H9 (cell line): ENCODE results near the gene CORO1C. TPM values are rescaled to one million over a fixed set of nuclear protein-coding genes. Genes with fewer than 3 reads are reported as not detected.

ENCODE experiments used
- DNase-seq: peaks from one replicate; pipeline ENCODE4 v3.0.0-alpha.2; 2017
- H2AFZ ChIP-seq: one replicate; pipeline ENCODE4 v1.6.1; 2013; ENCODE audit warnings: mild to moderate bottlenecking, low read length, control low read depth, moderate library complexity
- H2AK5ac ChIP-seq: 2 replicates; pipeline ENCODE4 v1.6.1; 2013; ENCODE audit warnings: low read length, control low read depth, mixed read lengths; ENCODE audit not compliant: insufficient read length
- H2BK120ac ChIP-seq: one replicate; pipeline ENCODE4 v1.6.1; 2013; ENCODE audit warnings: low read depth, mild to moderate bottlenecking, low read length, control low read depth, inconsistent platforms; ENCODE audit not compliant: poor library complexity, severe bottlenecking
- H2BK12ac ChIP-seq: 2 replicates; pipeline ENCODE4 v1.6.1; 2013; ENCODE audit warnings: low read length, control low read depth, mixed read lengths, low read depth; ENCODE audit not compliant: insufficient read length
- H2BK15ac ChIP-seq: 2 replicates; pipeline ENCODE4 v1.6.1; 2013; ENCODE audit warnings: low read depth, low read length, control low read depth
- H2BK20ac ChIP-seq: one replicate; pipeline ENCODE4 v1.6.1; 2013; ENCODE audit warnings: low read depth, mild to moderate bottlenecking, low read length, control low read depth, inconsistent platforms; ENCODE audit not compliant: poor library complexity, severe bottlenecking
- H2BK5ac ChIP-seq: 2 replicates; pipeline ENCODE4 v1.6.1; 2013; ENCODE audit warnings: low read length, control low read depth, mixed read lengths; ENCODE audit not compliant: insufficient read length
- H3K14ac ChIP-seq: 2 replicates; pipeline ENCODE4 v1.6.1; 2013; ENCODE audit warnings: low read length, control low read depth; ENCODE audit not compliant: insufficient read depth
- H3K18ac ChIP-seq: 2 replicates; pipeline ENCODE4 v1.6.1; 2013; ENCODE audit warnings: low read depth, mild to moderate bottlenecking, mixed read lengths, low read length, control low read depth; ENCODE audit not compliant: insufficient read length
- H3K23ac ChIP-seq: 2 replicates; pipeline ENCODE4 v1.6.1; 2013; ENCODE audit warnings: low read length, control low read depth, mixed read lengths, low read depth; ENCODE audit not compliant: insufficient read length
- H3K23me2 ChIP-seq: 2 replicates; pipeline ENCODE4 v1.6.1; 2013; ENCODE audit warnings: low read depth, mild to moderate bottlenecking, mixed read lengths, low read length, control low read depth; ENCODE audit not compliant: insufficient read length, poor library complexity, severe bottlenecking
- H3K27ac ChIP-seq: 2 replicates; pipeline ENCODE4 v1.5.1; 2013; ENCODE audit warnings: low read length, control low read depth, mixed read lengths, low read depth; ENCODE audit not compliant: insufficient read length
- H3K27me3 ChIP-seq: 2 replicates; pipeline ENCODE4 v1.6.1; 2013; ENCODE audit warnings: low read length, control low read depth, inconsistent platforms; ENCODE audit not compliant: insufficient read depth
- H3K4ac ChIP-seq: 2 replicates; pipeline ENCODE4 v1.6.1; 2013; ENCODE audit warnings: low read depth, mild to moderate bottlenecking, control low read depth, inconsistent platforms, low read length, moderate library complexity
- H3K4me1 ChIP-seq: 2 replicates; pipeline ENCODE4 v1.6.1; 2013; ENCODE audit warnings: low read length, control low read depth, inconsistent platforms; ENCODE audit not compliant: insufficient read depth
- H3K4me2 ChIP-seq: 2 replicates; pipeline ENCODE4 v1.6.1; 2013; ENCODE audit warnings: low read length, control low read depth, mixed read lengths; ENCODE audit not compliant: insufficient read length, insufficient read depth
- H3K56ac ChIP-seq: 2 replicates; pipeline ENCODE4 v1.6.1; 2013; ENCODE audit warnings: low read depth, mild to moderate bottlenecking, mixed read lengths, low read length, control low read depth; ENCODE audit not compliant: insufficient read length
- H3K79me1 ChIP-seq: 2 replicates; pipeline ENCODE4 v1.6.1; 2013; ENCODE audit warnings: low read depth, mild to moderate bottlenecking, moderate library complexity, low read length, control low read depth, inconsistent platforms; ENCODE audit not compliant: insufficient read depth, poor library complexity, severe bottlenecking
- H3K79me2 ChIP-seq: 2 replicates; pipeline ENCODE4 v1.6.1; 2013; ENCODE audit warnings: low read length, control low read depth, inconsistent platforms; ENCODE audit not compliant: insufficient read depth
- H3K9ac ChIP-seq: 2 replicates; pipeline ENCODE4 v1.6.1; 2013; ENCODE audit warnings: low read length, control low read depth, mixed read lengths; ENCODE audit not compliant: insufficient read length; ENCODE audit errors: extremely low read depth
- H3K9me3 ChIP-seq: one replicate; pipeline ENCODE4 v1.6.1; 2013; ENCODE audit warnings: low read depth, low read length, inconsistent platforms; ENCODE audit not compliant: control insufficient read depth
- H3T11ph ChIP-seq: one replicate; pipeline ENCODE4 v1.6.1; 2013; ENCODE audit warnings: mild to moderate bottlenecking, low read length, control low read depth, inconsistent platforms
- H4K20me1 ChIP-seq: one replicate; pipeline ENCODE4 v1.6.1; 2013; ENCODE audit not compliant: control insufficient read depth, insufficient read length, insufficient read depth
- H4K5ac ChIP-seq: 2 replicates; pipeline ENCODE4 v1.6.1; 2013; ENCODE audit warnings: low read depth, mild to moderate bottlenecking, mixed read lengths, low read length, control low read depth; ENCODE audit not compliant: insufficient read length
- H4K8ac ChIP-seq: replicated peaks from 2 replicates; pipeline ENCODE4 v1.6.1; 2013; ENCODE audit warnings: low read length, control low read depth, mixed read lengths, low read depth; ENCODE audit not compliant: insufficient read length
- H4K91ac ChIP-seq: 2 replicates; pipeline ENCODE4 v1.6.1; 2013; ENCODE audit warnings: low read depth, mild to moderate bottlenecking, moderate library complexity, mixed read lengths, low read length, control low read depth; ENCODE audit not compliant: insufficient read length
- H3K27ac Mint-ChIP-seq, 3 experiments: 2 replicates in 2 of 3; 3 replicates in 1 of 3; pipeline ENCODE4 v1.8.0; 2020 to 2021; ENCODE audit warnings: mixed read lengths in 3 of 3, mild to moderate bottlenecking in 1 of 3, moderate library complexity in 1 of 3
- H3K27me3 Mint-ChIP-seq: 2 replicates; pipeline ENCODE4 v1.8.0; 2021; ENCODE audit warnings: low read depth, mild to moderate bottlenecking, moderate library complexity, mixed read lengths
- H3K36me3 Mint-ChIP-seq, 3 experiments: 2 replicates in 2 of 3; 3 replicates in 1 of 3; pipeline ENCODE4 v1.8.0; 2020 to 2021; ENCODE audit warnings: low read depth in 3 of 3, mixed read lengths in 3 of 3; ENCODE audit not compliant: insufficient read depth in 1 of 3
- H3K4me1 Mint-ChIP-seq, 2 experiments: 2 replicates each; pipeline ENCODE4 v1.8.0; 2020; ENCODE audit warnings: mixed read lengths in 2 of 2
- H3K4me3 Mint-ChIP-seq, 2 experiments: 2 replicates in 1 of 2; 3 replicates in 1 of 2; pipeline ENCODE4 v1.8.0; 2020 to 2021; ENCODE audit warnings: mild to moderate bottlenecking in 2 of 2, mixed read lengths in 2 of 2, moderate library complexity in 1 of 2
- H3K9me3 Mint-ChIP-seq, 2 experiments: 2 replicates in 1 of 2; 3 replicates in 1 of 2; pipeline ENCODE4 v1.8.0; 2020; ENCODE audit warnings: mild to moderate bottlenecking in 2 of 2, mixed read lengths in 2 of 2, moderate library complexity in 1 of 2
- WGBS: extraction: QIAGEN DNeasy Blood & Tissue Kit; methylation state at CpG from one replicate; pipeline ENCODE4 v1.1.7; 2013; ENCODE audit warnings: missing lambda C conversion rate, low lambda C conversion rate, mixed read lengths; ENCODE audit not compliant: insufficient read length; ENCODE audit errors: extremely low coverage; 5-methylcytosine and 5-hydroxymethylcytosine counted together
- total RNA-seq: library from RNA; stranded (reverse); gene quantifications from 2 replicates; pipeline ENCODE4 v1.2.1, GENCODE V29; 2021
- TF ChIP-seq, protein P1 (sequence below): fragments of 200-600 bp; sonication (generic); conservative IDR thresholded peaks from 3 replicates; pipeline ENCODE4 v1.8.0; 2021; ENCODE audit warnings: antibody characterized with exemption, mild to moderate bottlenecking

CORO1C gene
- total RNA-seq, 1 experiment from 2014 or later = 154 TPM

DNA sequence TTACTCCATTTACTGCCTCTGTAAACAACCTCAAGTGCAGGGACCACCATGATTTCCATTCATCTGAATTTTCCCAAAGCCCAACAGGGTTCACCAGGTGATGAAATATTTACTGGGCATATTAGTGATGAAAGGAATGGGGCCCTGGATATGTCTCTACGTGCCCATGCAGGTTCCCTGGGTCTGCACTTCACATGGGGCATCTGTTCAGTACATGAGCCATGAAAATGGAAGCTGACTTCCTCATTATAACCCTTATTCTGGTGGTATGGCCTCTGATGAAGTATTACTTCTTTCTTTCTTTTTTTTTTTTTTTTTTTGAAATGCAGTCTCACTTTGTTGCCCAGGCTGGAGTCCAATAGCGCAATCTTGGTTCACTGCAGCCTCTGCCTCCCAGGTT lies 26.5 kb upstream of the CORO1C start:
- Histone ChIP-seq H4K5ac (no peak overlapping the region), H4K91ac (no peak overlapping the region), H3K27ac (no peak overlapping the region), H4K20me1 (no peaks in the 10 kb centered on the region), H3K9me3 (no peaks in the 10 kb centered on the region), H2BK15ac (no peak overlapping the region), H2BK12ac (no peak overlapping the region), H4K8ac (no peak overlapping the region), H3K9ac (no peak overlapping the region), H3K56ac (no peak overlapping the region), H3K27me3 (no peaks in the 10 kb centered on the region), H2BK20ac (no peak overlapping the region), H2BK120ac (no peak overlapping the region), H3K79me1 (no peaks in the 10 kb centered on the region), H3K14ac (no peak overlapping the region), H3K23me2 (no peaks in the 10 kb centered on the region), H3K4ac (no peak overlapping the region), H3K18ac (no peak overlapping the region), H2AFZ (no peak overlapping the region), H3T11ph (no peak overlapping the region), H2AK5ac (no peak overlapping the region), H2BK5ac (no peak overlapping the region), H3K4me1 (no peaks in the 10 kb centered on the region), H3K79me2 (no peaks in the 10 kb centered on the region), H3K4me2 (no peak overlapping the region), H3K23ac (no peak overlapping the region)
- Mint-ChIP-seq H3K27me3 (no peaks in the 10 kb centered on the region), H3K4me3 (no peak overlapping the region), H3K9me3 (no peaks in the 10 kb centered on the region), H3K36me3 (no peaks in the 10 kb centered on the region), H3K4me1 (no peaks in the 10 kb centered on the region), H3K27ac (no peak overlapping the region)
- no peak for DNase-seq
- TF ChIP-seq, protein P1, sequence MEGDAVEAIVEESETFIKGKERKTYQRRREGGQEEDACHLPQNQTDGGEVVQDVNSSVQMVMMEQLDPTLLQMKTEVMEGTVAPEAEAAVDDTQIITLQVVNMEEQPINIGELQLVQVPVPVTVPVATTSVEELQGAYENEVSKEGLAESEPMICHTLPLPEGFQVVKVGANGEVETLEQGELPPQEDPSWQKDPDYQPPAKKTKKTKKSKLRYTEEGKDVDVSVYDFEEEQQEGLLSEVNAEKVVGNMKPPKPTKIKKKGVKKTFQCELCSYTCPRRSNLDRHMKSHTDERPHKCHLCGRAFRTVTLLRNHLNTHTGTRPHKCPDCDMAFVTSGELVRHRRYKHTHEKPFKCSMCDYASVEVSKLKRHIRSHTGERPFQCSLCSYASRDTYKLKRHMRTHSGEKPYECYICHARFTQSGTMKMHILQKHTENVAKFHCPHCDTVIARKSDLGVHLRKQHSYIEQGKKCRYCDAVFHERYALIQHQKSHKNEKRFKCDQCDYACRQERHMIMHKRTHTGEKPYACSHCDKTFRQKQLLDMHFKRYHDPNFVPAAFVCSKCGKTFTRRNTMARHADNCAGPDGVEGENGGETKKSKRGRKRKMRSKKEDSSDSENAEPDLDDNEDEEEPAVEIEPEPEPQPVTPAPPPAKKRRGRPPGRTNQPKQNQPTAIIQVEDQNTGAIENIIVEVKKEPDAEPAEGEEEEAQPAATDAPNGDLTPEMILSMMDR = no peak
- no CpG with 5 or more reads among the region's 2 CpGs for WGBS
